Body of pancreas (tissue), 4 donors: Measurements from ENCODE around the gene FANCD2OS. TPM values are rescaled to one million over a fixed set of nuclear protein-coding genes. Genes with fewer than 3 reads are reported as not detected.

Source experiments
- ATAC-seq: fragments of 150-250 bp; one replicate; pipeline ENCODE4 v1.9.1; 2016
- DNase-seq, 4 donors: peaks; one replicate each; pipeline ENCODE4 v3.0.0-alpha.2; 2019
- H3K27ac ChIP-seq, 4 donors: fragments of 200-600 bp; sonication (generic); 1 replicate in 3 of 4; 2 replicates in 1 of 4; pipeline versions ENCODE4 v1.5.1 to v1.6.1; 2016 to 2019; ENCODE audit warnings: mild to moderate bottlenecking in 1 of 4, mixed read lengths in 1 of 4, moderate library complexity in 1 of 4
- H3K27me3 ChIP-seq, 2 donors: fragments of 200-600 bp; sonication (generic); one replicate each; pipeline ENCODE4 v1.6.0; 2016; ENCODE audit warnings: mild to moderate bottlenecking in 1 of 2
- H3K36me3 ChIP-seq, 2 donors: fragments of 200-600 bp; sonication (generic); replicated peaks in 1 of 2; 2 replicates each; pipeline ENCODE4 v1.5.1; 2016; ENCODE audit warnings: low read depth in 2 of 2; ENCODE audit not compliant: insufficient read depth in 1 of 2
- H3K4me1 ChIP-seq: fragments of 200-600 bp; sonication (generic); one replicate; pipeline ENCODE4 v1.6.0; 2016
- H3K4me3 ChIP-seq, 2 donors: fragments of 200-600 bp; sonication (generic); 1 replicate in 1 of 2; 2 replicates in 1 of 2; pipeline ENCODE4 v1.5.1; 2016 to 2019
- H3K9me3 ChIP-seq, 3 donors: fragments of 200-600 bp; sonication (generic); 1 replicate in 2 of 3; 2 replicates in 1 of 3; pipeline ENCODE4 v1.5.1; 2016
- POLR2A ChIP-seq, 3 donors: fragments of 450-650 bp; IDR thresholded peaks; one replicate each; pipeline ENCODE4 v1.6.1; 2016; ENCODE audit warnings: antibody characterized with exemption in 3 of 3, mild to moderate bottlenecking in 2 of 3
- WGBS, 2 donors: methylation state at CpG; one replicate each; pipeline ENCODE4 v1.1.5; 2017; 5-methylcytosine and 5-hydroxymethylcytosine counted together
- intact Hi-C: fragments of 100-400 bp; cut with DNase I; formaldehyde crosslinking; loops from one replicate; pipeline ENCODE4 v1.15.1; 2023
- total RNA-seq, 2 donors: library from RNA; depleted of rRNA; stranded (reverse); fragments of >200 nt; gene quantifications; one replicate each; pipeline ENCODE4 v1.1.0, GENCODE V29; 2016
- TF ChIP-seq, protein P1 (sequence below), 7 experiments: fragments of 450-650 bp in 4 of 7; fragments of 200-600 bp in 3 of 7; sonication (generic) in 3 of 7; IDR thresholded peaks; one replicate each; pipeline ENCODE4 v1.5.1; 2016 to 2019; ENCODE audit warnings: antibody characterized with exemption in 7 of 7

Gene FANCD2OS
- total RNA-seq, 2 donors from 2014 or later, result not detected

DNA sequence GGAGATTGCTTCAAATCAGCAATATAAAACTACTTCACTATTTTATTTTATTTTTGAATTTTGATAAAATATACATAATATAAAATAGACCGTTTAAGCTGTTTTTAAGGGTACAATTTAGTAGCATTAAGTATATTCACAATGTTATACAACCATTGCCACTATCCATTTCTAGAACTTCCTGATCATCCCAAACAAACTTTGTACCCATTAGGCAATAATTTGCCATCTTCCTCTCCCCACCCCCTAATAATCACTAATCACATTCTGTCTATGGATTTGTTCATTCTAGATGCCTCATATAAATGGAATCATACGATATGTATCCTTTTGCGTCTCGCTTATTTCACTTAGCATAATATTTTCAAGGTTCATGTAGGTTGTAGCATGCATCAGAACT, 53.0 kb downstream of the FANCD2OS start:
- TF ChIP-seq, protein P1, sequence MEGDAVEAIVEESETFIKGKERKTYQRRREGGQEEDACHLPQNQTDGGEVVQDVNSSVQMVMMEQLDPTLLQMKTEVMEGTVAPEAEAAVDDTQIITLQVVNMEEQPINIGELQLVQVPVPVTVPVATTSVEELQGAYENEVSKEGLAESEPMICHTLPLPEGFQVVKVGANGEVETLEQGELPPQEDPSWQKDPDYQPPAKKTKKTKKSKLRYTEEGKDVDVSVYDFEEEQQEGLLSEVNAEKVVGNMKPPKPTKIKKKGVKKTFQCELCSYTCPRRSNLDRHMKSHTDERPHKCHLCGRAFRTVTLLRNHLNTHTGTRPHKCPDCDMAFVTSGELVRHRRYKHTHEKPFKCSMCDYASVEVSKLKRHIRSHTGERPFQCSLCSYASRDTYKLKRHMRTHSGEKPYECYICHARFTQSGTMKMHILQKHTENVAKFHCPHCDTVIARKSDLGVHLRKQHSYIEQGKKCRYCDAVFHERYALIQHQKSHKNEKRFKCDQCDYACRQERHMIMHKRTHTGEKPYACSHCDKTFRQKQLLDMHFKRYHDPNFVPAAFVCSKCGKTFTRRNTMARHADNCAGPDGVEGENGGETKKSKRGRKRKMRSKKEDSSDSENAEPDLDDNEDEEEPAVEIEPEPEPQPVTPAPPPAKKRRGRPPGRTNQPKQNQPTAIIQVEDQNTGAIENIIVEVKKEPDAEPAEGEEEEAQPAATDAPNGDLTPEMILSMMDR (IDR thresholded peaks at IDR 0.05), result no peak
- no peak for TF ChIP-seq POLR2A (IDR thresholded peaks at IDR 0.05)
- Histone ChIP-seq H3K4me3 (no peak overlapping the region), H3K27ac (no peak overlapping the region), H3K27me3 (no peaks in the 10 kb centered on the region), H3K9me3 (no peaks in the 10 kb centered on the region), H3K4me1 (no peaks in the 10 kb centered on the region), H3K36me3 (no peaks in the 10 kb centered on the region)
- WGBS, 2 donors, result 93 to 95% methylated on average over 4 of the region's 4 CpGs
- DNase-seq, result no peak
- ATAC-seq, result no peak
- intact Hi-C loops, result no loop called here

Other genes with a start within 250 kb of the FANCD2OS start
- gene CIDEC, start 228.0 kb downstream of the FANCD2OS start, total RNA-seq, result 100 to 1,000 TPM in 1 of 2 donors, 1 to 10 TPM in 1; 6.5 to 134 TPM
- gene JAGN1, start 217.6 kb downstream of the FANCD2OS start, total RNA-seq, result 10 to 100 TPM in 1 of 2 donors, 1 to 10 TPM in 1; 5.6 to 19.7 TPM
- gene IL17RE, start 205.4 kb downstream of the FANCD2OS start, total RNA-seq, result 10 to 100 TPM; 10.9 to 18.2 TPM
- gene IL17RC, start 191.2 kb downstream of the FANCD2OS start, total RNA-seq, result 10 to 100 TPM; 40.7 to 60.3 TPM
- 10 to 100 TPM; 19.8 to 23.6 TPM for gene CRELD1, start 174.4 kb downstream of the FANCD2OS start, total RNA-seq
- gene PRRT3, start 155.8 kb downstream of the FANCD2OS start, total RNA-seq, result 1 to 10 TPM; 3.9 to 4.3 TPM
- 10 to 100 TPM in 1 of 2 donors, 1 to 10 TPM in 1; 9.6 to 26.5 TPM for gene EMC3, start 121.4 kb downstream of the FANCD2OS start, total RNA-seq
- 1 to 10 TPM; 1.0 to 2.3 TPM for gene FANCD2, start 81.8 kb downstream of the FANCD2OS start, total RNA-seq
- 10 to 100 TPM; 13.8 to 32.7 TPM for gene BRK1, start 7.4 kb upstream of the FANCD2OS start, total RNA-seq
- gene VHL, start 33.5 kb upstream of the FANCD2OS start, total RNA-seq, result 10 to 100 TPM; 23.6 to 41.9 TPM
- 1 to 10 TPM in 1 of 2 donors, under 1 TPM in 1; 0.99 to 3.9 TPM for gene IRAK2, start 56.7 kb upstream of the FANCD2OS start, total RNA-seq
- 10 to 100 TPM; 15.3 to 19.8 TPM for gene TATDN2, start 140.2 kb upstream of the FANCD2OS start, total RNA-seq
- 1 to 10 TPM; 3.6 to 4.2 TPM for gene GHRL, start 184.7 kb upstream of the FANCD2OS start, total RNA-seq
- gene SEC13, start 212.9 kb upstream of the FANCD2OS start, total RNA-seq, result 100 to 1,000 TPM in 1 of 2 donors, 10 to 100 TPM in 1; 71.6 to 129 TPM